ENCODE measurements around the gene NUDCD3. TPM values are rescaled to one million over a fixed set of nuclear protein-coding genes. Genes with fewer than 3 reads are reported as not detected.

Gene NUDCD3
- total and polyA plus RNA-seq, 2 of the 8 experiments (the other 6 are each of a cell fraction or from before 2014, with no cell fraction given): 35.2 to 93.7 TPM

DNA sequence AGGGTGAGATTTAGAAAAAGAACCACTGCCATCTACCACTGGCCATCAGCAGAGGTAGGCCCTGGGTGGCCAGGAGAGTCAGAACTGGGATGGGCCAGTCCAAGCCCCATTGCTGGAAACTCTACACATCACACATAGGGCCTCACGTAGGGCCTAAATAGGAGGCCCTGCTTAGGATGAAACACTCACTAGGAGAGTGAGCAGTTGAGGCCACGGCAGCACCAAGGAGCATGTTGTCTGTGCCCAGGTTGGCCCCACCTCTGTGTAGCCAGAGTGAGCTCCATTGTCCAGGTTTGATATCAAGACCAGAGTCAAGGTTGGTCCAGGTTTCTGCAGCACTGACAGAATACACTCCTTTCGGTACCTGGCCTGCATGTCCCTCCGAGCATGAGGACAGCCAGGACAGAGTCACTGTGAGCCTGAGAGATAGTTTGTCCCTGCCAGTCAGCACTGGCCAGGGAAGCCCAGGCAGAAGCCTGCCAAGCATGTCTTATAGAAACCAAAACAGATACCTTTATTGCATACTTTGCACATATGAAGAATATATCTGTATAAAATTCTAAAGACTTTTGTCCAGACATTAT is 87.2 kb downstream of the NUDCD3 start:
- no peak overlapping the region for H3K27ac ChIP-seq (ENCODE audit: low read depth, low read length)

More for the DNA sequence above, 87.2 kb downstream of the NUDCD3 start:
- Histone ChIP-seq H2BK15ac (ENCODE audit: low read length) (no peak overlapping the region), H3K56ac (replicated peaks; ENCODE audit: insufficient read length, low read depth, low read length) (no peak overlapping the region), H4K5ac (ENCODE audit: insufficient read length, low read depth, low read length) (no peak overlapping the region), H3K4me2 (ENCODE audit: insufficient read depth in 1 of 2, low read depth in 2 of 2, low read length in 2 of 2) (no peak overlapping the region), H3K14ac (ENCODE audit: insufficient read length) (no peak overlapping the region), H3K23me2 (ENCODE audit: low read depth, low read length) (no peaks in the 10 kb centered on the region), H3K18ac (ENCODE audit: extremely low read depth, low read length) (no peak overlapping the region), H3K27me3 (replicated peaks in 1 of 4; ENCODE audit: control insufficient read depth in 3 of 4, extremely low read depth in 1 of 4, insufficient read depth in 3 of 4, low read length in 3 of 4) (no peaks in the 10 kb centered on the region), H2BK120ac (replicated peaks; ENCODE audit: low read depth, low read length) (no peak overlapping the region), H4K20me1 (replicated peaks in 1 of 2; ENCODE audit: control insufficient read depth in 1 of 2, insufficient read depth in 2 of 2, low read length in 2 of 2) (peaks cover 0 to 9% of the 10 kb centered on the region in 2 experiments), H3K79me1 (ENCODE audit: low read depth, low read length) (peaks cover 9% of the 10 kb centered on the region), H2AK5ac (ENCODE audit: low read depth, low read length) (no peak overlapping the region), H2AFZ (ENCODE audit: low read length) (no peak overlapping the region), H3K4me3 (ENCODE audit: extremely low read depth in 1 of 4, insufficient read depth in 2 of 4, low read depth in 3 of 4, low read length in 4 of 4) (no peak overlapping the region), H4K91ac (replicated peaks; ENCODE audit: insufficient read length, low read length) (no peak overlapping the region), H2BK5ac (ENCODE audit: low read depth, low read length) (no peak overlapping the region), H3K4ac (replicated peaks; ENCODE audit: insufficient read length, low read depth, low read length) (no peak overlapping the region), H3K23ac (ENCODE audit: insufficient read length) (no peak overlapping the region), H3K9me3 (ENCODE audit: insufficient read depth in 2 of 2, low read depth in 1 of 2, low read length in 1 of 2) (no peaks in the 10 kb centered on the region), H3K4me1 (replicated peaks in 1 of 4; ENCODE audit: control insufficient read depth in 3 of 4, insufficient read depth in 4 of 4, low read length in 3 of 4) (peaks cover 0 to 6% (median 0%) of the 10 kb centered on the region in 4 experiments; a peak in 2 of 7 replicates), H3K9ac (replicated peaks in 1 of 4; ENCODE audit: extremely low read depth in 1 of 4, low read depth in 3 of 4, low read length in 3 of 4) (no peak overlapping the region), H4K8ac (ENCODE audit: extremely low read depth, insufficient read depth, low read length) (no peak overlapping the region), H3K79me2 (ENCODE audit: control insufficient read depth in 1 of 2, insufficient read depth in 2 of 2, low read length in 2 of 2) (peaks cover 0 to 20% of the 10 kb centered on the region in 2 experiments; a peak in 2 of 4 replicates), H2BK20ac (ENCODE audit: low read length) (no peak overlapping the region), H2BK12ac (ENCODE audit: low read depth, low read length) (no peak overlapping the region), H3K36me3 (ENCODE audit: control insufficient read depth in 2 of 4, insufficient read depth in 4 of 4, low read length in 3 of 4) (peaks cover 0 to 8% (median 3%) of the 10 kb centered on the region in 4 experiments; a peak in 1 of 8 replicates)
- CTCF ChIA-PET (ENCODE audit: partially characterized antibody): interaction anchor here (2.5 to 4.5 kb wide), 2 partner anchors 16 to 54 kb away, joined by 6 to 17 read pairs; no protein-coding TSS in a partner anchor
- TF ChIP-seq BACH1 (IDR thresholded peaks at IDR 0.05; ENCODE audit: low read length): no peak
- no peak for TF ChIP-seq SP4 (IDR thresholded peaks at IDR 0.05; ENCODE audit: low read length)
- no peak for TF ChIP-seq EP300 (IDR thresholded peaks at IDR 0.05; ENCODE audit: borderline replicate concordance in 1 of 2, low read depth in 2 of 2, low read length in 2 of 2)
- no peak for TF ChIP-seq PHF8 (conservative IDR thresholded peaks at IDR 0.05; ENCODE audit: low read depth, low read length)
- DNase-seq (ENCODE audit: low read depth in 1 of 2, low spot score in 2 of 2) (no peak), FAIRE-seq (no peak)
- POLR2A ChIA-PET (ENCODE audit: partially characterized antibody): no interaction called here
- 90% methylated on average over 4 of the region's 4 CpGs; no CpG with 5 or more reads in 1 of the 2 experiments for WGBS, 2 experiments (ENCODE audit: extremely low coverage in 1 of 2, insufficient coverage in 1 of 2, insufficient read length in 1 of 2, insufficient replicate concordance in 2 of 2, low coverage in 1 of 2, low lambda C conversion rate in 2 of 2, missing lambda C conversion rate in 1 of 2)

All from H1 (cell line).